Ishikawa (cell line): Measurements from ENCODE around the gene DNTT.

ENCODE experiments used
- CEBPB ChIP-seq: IDR thresholded peaks from 2 replicates; pipeline ENCODE4 v1.6.1; 2012
- EGR1 ChIP-seq: IDR thresholded peaks from 2 replicates; pipeline ENCODE4 v1.6.1; 2012
- EP300 ChIP-seq: IDR thresholded peaks from 2 replicates; pipeline ENCODE4 v1.6.1; 2012; ENCODE audit warnings: borderline replicate concordance
- FOXM1 ChIP-seq: IDR thresholded peaks from 2 replicates; pipeline ENCODE4 v1.6.1; 2012; ENCODE audit warnings: low read depth, borderline replicate concordance
- NFIC ChIP-seq: IDR thresholded peaks from 2 replicates; pipeline ENCODE4 v1.6.1; 2012
- REST ChIP-seq: IDR thresholded peaks from 2 replicates; pipeline ENCODE4 v1.6.1; 2012; ENCODE audit warnings: low read depth, mild to moderate bottlenecking
- TAF1 ChIP-seq: IDR thresholded peaks from 2 replicates; pipeline ENCODE4 v1.6.1; 2012; ENCODE audit warnings: low read depth, mild to moderate bottlenecking
- USF1 ChIP-seq: IDR thresholded peaks from 2 replicates; pipeline ENCODE4 v1.6.1; 2012

GRCh38 chr10:96281444-96282029, 22.7 kb upstream of the DNTT start:
- TF ChIP-seq NFIC (no peak), EP300 (no peak), REST (no peak), FOXM1 (no peak), EGR1 (no peak), TAF1 (no peak), CEBPB (no peak), USF1 (no peak)
